LNCaP clone FGC (cell line): Measurements from ENCODE around the gene BLCAP.

Source experiments
- DNase-seq: peaks from one replicate; pipeline ENCODE4 v3.0.0-alpha.2; 2011; ENCODE audit warnings: low read depth
- H3K4me3 ChIP-seq: 2 replicates; pipeline ENCODE4 v1.5.1; 2011; ENCODE audit warnings: mild to moderate bottlenecking, low read depth, low read length, control low read depth
- TF ChIP-seq, protein P1 (sequence below): IDR thresholded peaks from 2 replicates; pipeline ENCODE4 v1.5.1; 2012; ENCODE audit warnings: mild to moderate bottlenecking; ENCODE audit not compliant: control insufficient read depth, insufficient read depth; ENCODE audit errors: extremely low read depth

The BLCAP gene

GRCh38 chr20:37570419-37570818 is 42.7 kb upstream of the BLCAP start:
- TF ChIP-seq, protein P1, sequence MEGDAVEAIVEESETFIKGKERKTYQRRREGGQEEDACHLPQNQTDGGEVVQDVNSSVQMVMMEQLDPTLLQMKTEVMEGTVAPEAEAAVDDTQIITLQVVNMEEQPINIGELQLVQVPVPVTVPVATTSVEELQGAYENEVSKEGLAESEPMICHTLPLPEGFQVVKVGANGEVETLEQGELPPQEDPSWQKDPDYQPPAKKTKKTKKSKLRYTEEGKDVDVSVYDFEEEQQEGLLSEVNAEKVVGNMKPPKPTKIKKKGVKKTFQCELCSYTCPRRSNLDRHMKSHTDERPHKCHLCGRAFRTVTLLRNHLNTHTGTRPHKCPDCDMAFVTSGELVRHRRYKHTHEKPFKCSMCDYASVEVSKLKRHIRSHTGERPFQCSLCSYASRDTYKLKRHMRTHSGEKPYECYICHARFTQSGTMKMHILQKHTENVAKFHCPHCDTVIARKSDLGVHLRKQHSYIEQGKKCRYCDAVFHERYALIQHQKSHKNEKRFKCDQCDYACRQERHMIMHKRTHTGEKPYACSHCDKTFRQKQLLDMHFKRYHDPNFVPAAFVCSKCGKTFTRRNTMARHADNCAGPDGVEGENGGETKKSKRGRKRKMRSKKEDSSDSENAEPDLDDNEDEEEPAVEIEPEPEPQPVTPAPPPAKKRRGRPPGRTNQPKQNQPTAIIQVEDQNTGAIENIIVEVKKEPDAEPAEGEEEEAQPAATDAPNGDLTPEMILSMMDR, result no peak
- H3K4me3 ChIP-seq, result no peak overlapping the region
- DNase-seq, result no peak

DNA sequence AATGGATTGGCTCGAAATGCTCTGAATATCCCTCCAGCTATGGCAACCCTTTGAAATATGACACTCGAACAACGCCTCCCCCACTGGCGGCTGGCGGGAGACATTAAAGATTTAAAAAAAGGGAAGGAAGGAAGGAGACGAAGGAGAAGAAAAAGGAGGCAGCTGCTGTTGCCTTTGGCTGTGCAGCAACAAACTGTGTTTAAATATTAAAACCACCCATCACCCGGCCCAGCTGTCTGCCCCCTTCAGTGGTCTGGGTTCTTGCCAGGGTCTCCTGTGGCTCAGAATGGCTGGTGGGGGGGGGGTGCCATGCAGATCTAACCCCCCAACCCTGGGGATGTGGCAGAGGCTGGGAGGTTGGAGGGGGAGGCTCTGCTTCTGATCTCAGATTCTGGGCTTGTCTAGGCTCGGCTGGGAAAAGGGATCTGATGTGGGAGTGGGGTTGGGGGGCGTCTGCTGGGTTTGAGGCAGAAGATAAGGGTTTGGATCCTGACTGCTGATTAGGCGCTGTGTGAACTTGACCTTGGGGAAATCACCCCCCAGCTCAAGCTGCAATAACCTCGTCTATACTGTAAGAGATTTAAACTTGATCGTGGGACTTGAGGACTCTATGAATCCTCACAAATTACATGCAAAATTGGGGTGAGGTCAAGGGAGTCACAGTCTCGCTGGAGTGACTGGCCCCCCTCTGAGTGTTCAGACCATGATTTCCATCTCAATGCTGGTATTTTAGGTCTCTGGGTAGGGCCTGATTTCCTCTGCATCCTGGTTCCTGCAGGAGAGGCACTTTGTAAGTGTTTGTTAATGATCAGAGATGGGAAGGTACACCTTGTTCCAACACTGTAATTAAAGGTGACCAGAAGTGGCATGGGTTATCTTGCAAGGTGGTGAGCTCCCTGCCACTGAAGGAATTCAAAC is 40.3 kb upstream of the BLCAP start:
- H3K4me3 ChIP-seq, result no peak overlapping the region

GRCh38 chr20:37567331-37567665 is 39.6 kb upstream of the BLCAP start:
- no peak for DNase-seq

More for the DNA sequence above, 40.3 kb upstream of the BLCAP start:
- DNase-seq, result no peak
- TF ChIP-seq, protein P1, result no peak

DNA sequence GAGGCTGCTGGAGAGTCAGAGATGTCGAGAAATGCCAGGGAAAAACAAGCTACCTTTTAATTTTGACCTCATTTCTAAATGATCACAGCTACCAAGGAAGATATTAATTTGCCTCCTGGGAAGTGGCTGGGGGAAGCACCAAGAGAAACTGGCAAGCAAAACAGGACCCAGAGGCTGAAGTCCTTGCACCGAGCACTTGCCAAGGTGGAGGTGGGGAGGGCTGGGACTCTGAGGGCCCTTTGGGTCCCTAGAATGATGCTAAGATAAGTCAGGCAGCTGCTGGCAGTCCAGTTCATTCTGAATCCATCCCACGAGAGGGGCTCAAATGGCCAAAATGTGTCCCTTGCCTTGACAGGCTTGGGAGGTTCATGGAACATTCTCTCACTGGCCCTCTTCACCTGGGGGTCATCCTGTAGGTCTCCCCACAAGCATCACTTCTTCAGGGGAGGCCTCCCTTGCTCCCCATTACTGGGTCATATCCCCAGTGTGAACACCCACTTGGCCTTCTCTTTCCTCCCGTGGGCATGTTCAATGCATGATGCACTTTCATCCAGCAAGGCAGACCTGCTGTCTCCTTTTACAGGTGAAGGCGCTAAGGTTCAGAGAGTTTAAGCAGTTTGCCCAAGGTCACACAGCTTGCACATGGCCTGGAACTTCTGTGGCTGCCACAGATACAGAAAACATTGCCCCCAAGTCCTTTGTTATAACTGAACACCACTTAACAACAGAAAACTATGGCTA is 39.1 kb upstream of the BLCAP start:
- no peak overlapping the region for H3K4me3 ChIP-seq
- TF ChIP-seq, protein P1, result no peak
- no peak for DNase-seq

More at GRCh38 chr20:37567331-37567665, 39.6 kb upstream of the BLCAP start:
- TF ChIP-seq, protein P1, result no peak
- H3K4me3 ChIP-seq, result no peak overlapping the region

- no peak for DNase-seq
- TF ChIP-seq, protein P1, result no peak
- no peak overlapping the region for H3K4me3 ChIP-seq
These were observed 37.6 kb upstream of the BLCAP start for GRCh38 chr20:37565134-37565811.

GRCh38 chr20:37564388-37565133 is 36.9 kb upstream of the BLCAP start:
- H3K4me3 ChIP-seq, result no peak overlapping the region
- DNase-seq, result no peak
- TF ChIP-seq, protein P1, result peak; percentile 92
